ENCODE measurements around the gene PBX4. TPM values are rescaled to one million over a fixed set of nuclear protein-coding genes. Genes with fewer than 3 reads are reported as not detected.

The PBX4 gene
- total RNA-seq, 1 experiment from 2014 or later, result 2.0 TPM

DNA sequence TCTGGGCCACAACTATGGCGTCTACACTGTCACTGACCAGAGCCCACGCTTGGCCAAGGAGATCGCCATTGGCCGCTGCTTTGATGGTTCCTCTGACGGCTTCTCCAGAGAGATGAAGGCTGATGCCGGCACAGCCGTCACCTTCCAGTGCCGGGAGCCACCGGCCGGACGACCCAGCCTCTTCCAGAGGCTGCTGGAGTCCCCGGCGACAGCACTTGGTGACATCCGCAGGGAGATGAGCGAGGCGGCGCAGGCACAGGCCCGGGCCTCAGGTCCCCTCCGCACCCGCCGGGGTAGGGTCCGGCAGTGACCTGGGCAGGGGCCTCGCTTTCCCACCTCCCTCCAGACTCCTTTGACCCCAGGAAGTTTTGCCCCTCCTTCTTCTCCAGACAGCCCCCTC lies 72.8 kb downstream of the PBX4 start:
- DNase-seq (ENCODE audit: low read depth in 1 of 2, low spot score in 2 of 2), result no peak
- no peaks in the 10 kb centered on the region for H3K36me3 ChIP-seq
- H3K9me3 ChIP-seq (replicated peaks), result no peaks in the 10 kb centered on the region; the same call in 1 of the 2 replicates
- no peaks in the 10 kb centered on the region; the same call in 1 of the 2 replicates for H3K4me1 ChIP-seq (replicated peaks)
- H3K27ac ChIP-seq, result no peak overlapping the region
- H3K27me3 ChIP-seq (replicated peaks), result no peaks in the 10 kb centered on the region; the same call in 1 of the 2 replicates
- H3K4me3 ChIP-seq, result no peak overlapping the region

- Histone ChIP-seq H3K27me3 (replicated peaks) (no peaks in the 10 kb centered on the region; the same call in 1 of the 2 replicates), H3K36me3 (no peaks in the 10 kb centered on the region), H3K27ac (no peak overlapping the region), H3K4me3 (no peak overlapping the region), H3K4me1 (replicated peaks) (no peaks in the 10 kb centered on the region; the same call in 1 of the 2 replicates), H3K9me3 (replicated peaks) (no peaks in the 10 kb centered on the region; the same call in 1 of the 2 replicates)
- DNase-seq (ENCODE audit: low read depth in 1 of 2, low spot score in 2 of 2), result no peak
Observed at GRCh38 chr19:19544954-19545591, 73.4 kb downstream of the PBX4 start.

- no peak for DNase-seq (ENCODE audit: low read depth in 1 of 2, low spot score in 2 of 2)
Observed at GRCh38 chr19:19544257-19544953, 74.1 kb downstream of the PBX4 start.

DNA sequence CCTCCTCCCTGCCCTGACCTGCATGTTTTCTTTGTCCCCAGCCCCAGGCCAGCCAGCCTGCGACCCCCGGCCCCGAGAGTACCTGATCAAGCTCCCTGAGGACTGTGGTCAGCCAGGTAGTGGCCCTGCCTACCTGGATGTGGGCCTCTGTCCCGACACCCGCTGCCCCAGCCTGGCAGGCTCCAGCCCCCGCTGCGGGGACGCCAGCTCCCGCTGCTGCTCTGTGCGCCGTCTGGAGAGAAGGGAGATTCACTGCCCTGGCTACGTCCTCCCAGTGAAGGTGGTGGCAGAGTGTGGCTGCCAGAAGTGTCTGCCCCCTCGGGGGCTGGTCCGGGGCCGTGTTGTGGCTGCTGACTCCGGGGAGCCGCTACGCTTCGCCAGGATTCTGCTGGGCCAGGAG lies 74.8 kb downstream of the PBX4 start:
- Histone ChIP-seq H3K4me1 (replicated peaks) (no peaks in the 10 kb centered on the region; the same call in 1 of the 2 replicates), H3K9me3 (replicated peaks) (no peaks in the 10 kb centered on the region; the same call in 1 of the 2 replicates), H3K36me3 (no peaks in the 10 kb centered on the region), H3K4me3 (no peak overlapping the region), H3K27ac (no peak overlapping the region), H3K27me3 (replicated peaks) (no peaks in the 10 kb centered on the region)
- DNase-seq (ENCODE audit: low read depth in 1 of 2, low spot score in 2 of 2), result no peak

More at GRCh38 chr19:19544257-19544953, 74.1 kb downstream of the PBX4 start:
- H3K4me3 ChIP-seq, result no peak overlapping the region
- H3K36me3 ChIP-seq, result no peaks in the 10 kb centered on the region
- H3K9me3 ChIP-seq (replicated peaks), result no peaks in the 10 kb centered on the region; the same call in 1 of the 2 replicates
- no peaks in the 10 kb centered on the region; the same call in 1 of the 2 replicates for H3K27me3 ChIP-seq (replicated peaks)
- no peaks in the 10 kb centered on the region; the same call in 1 of the 2 replicates for H3K4me1 ChIP-seq (replicated peaks)
- no peak overlapping the region for H3K27ac ChIP-seq

DNA sequence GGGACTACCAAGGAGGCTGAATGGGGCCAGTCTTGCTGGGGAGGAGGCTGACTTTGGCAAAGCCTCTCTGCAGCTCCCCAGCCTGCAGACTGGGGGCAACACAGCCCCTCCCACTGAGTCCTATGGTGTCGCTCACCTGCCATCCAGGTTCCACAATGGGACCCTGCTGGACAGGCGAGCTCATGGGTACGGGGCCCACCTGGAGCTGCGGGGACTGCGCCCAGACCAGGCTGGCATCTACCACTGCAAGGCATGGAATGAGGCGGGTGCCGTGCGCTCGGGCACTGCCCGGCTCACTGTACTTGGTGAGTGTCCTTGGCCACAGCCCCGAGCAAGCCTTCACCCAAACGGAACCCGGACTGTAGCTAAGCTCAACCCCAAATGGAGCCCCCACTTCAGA lies 75.4 kb downstream of the PBX4 start:
- peaks cover 2% of the 10 kb centered on the region; the same call in 1 of the 2 replicates for H3K4me1 ChIP-seq (replicated peaks)
- H3K4me3 ChIP-seq, result no peak overlapping the region
- DNase-seq (ENCODE audit: low read depth in 1 of 2, low spot score in 2 of 2), result no peak
- no peak overlapping the region for H3K27ac ChIP-seq
- no peaks in the 10 kb centered on the region; the same call in 1 of the 2 replicates for H3K27me3 ChIP-seq (replicated peaks)
- H3K36me3 ChIP-seq, result no peaks in the 10 kb centered on the region
- H3K9me3 ChIP-seq (replicated peaks), result no peaks in the 10 kb centered on the region; the same call in 1 of the 2 replicates

- Histone ChIP-seq H3K9me3 (replicated peaks) (no peaks in the 10 kb centered on the region; the same call in 1 of the 2 replicates), H3K4me3 (no peak overlapping the region), H3K27ac (no peak overlapping the region), H3K36me3 (no peaks in the 10 kb centered on the region), H3K27me3 (replicated peaks) (no peaks in the 10 kb centered on the region; the same call in 1 of the 2 replicates), H3K4me1 (replicated peaks) (peaks cover 3% of the 10 kb centered on the region; the same call in 1 of the 2 replicates)
- no peak for DNase-seq (ENCODE audit: low read depth in 1 of 2, low spot score in 2 of 2)
Observed at GRCh38 chr19:19542507-19542906, 76.0 kb downstream of the PBX4 start.

DNA sequence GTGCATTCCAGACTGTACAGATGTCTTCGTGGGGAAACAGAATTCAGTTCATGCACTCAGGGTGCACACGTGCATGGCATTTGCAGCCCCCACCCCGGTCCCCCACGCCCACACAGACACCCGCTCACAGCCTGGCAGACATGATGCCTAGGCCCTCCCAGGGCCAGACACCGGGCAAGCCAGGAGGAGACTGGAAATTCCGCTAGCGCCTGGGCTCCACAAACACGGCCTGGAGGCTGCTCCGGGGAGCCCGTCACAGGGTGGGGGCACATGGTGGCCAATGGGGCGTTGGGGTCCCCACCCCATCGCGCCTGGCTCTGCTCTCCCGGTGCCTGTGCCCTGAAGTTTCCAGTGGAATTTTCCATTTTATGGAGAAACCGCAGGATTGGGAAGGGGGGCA lies 76.9 kb downstream of the PBX4 start:
- Histone ChIP-seq H3K27ac (no peak overlapping the region), H3K36me3 (no peaks in the 10 kb centered on the region), H3K9me3 (replicated peaks) (no peaks in the 10 kb centered on the region; the same call in 1 of the 2 replicates), H3K4me3 (no peak overlapping the region), H3K27me3 (replicated peaks) (no peaks in the 10 kb centered on the region; the same call in 1 of the 2 replicates), H3K4me1 (replicated peaks) (peaks cover 3% of the 10 kb centered on the region; the same call in 1 of the 2 replicates)
- no peak for DNase-seq (ENCODE audit: low read depth in 1 of 2, low spot score in 2 of 2)

DNA sequence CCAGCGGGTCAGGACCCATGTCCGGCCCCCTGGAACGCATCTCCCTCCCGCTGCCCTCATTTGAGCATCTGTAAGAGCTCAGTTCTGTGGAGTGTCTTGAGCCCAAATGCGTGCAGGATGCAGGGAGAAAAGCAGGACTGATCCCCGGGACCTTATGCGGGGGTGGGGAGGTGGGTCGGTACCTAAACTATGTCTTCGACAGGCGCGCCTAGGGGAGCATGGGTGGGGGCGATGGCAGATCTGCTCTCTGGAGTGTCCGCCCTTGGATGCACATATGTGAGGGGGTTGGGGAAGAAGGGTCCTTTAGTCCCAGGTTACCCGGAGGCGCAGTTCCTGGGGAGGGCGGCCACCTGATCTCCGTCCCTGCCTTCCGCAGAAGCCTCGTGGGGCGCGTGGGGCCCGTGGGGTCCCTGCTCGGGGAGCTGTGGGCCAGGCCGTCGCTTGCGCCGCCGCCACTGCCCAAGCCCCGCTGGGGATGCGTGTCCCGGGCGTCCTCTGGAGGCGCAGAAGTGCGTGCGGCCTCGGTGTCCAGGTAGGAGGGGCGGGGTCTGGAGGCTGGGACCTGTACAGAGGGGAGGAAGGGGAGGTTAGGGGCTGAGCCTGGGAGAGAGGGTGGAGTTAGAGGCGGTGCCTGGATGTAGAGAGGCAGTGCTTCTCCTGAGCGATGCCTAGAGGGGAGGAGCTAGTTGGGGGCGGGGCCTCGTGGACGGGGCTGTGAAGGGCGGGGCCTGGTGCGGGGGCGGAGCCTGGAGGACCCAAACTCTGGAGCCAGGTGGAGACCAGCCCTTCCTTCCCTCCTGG lies 77.6 kb downstream of the PBX4 start:
- Histone ChIP-seq H3K27me3 (replicated peaks) (no peaks in the 10 kb centered on the region; the same call in 1 of the 2 replicates), H3K4me3 (no peak overlapping the region), H3K27ac (no peak overlapping the region), H3K36me3 (no peaks in the 10 kb centered on the region), H3K9me3 (replicated peaks) (no peaks in the 10 kb centered on the region; the same call in 1 of the 2 replicates), H3K4me1 (replicated peaks) (peaks cover 3% of the 10 kb centered on the region; the same call in 1 of the 2 replicates)
- no peak for DNase-seq (ENCODE audit: low read depth in 1 of 2, low spot score in 2 of 2)

GRCh38 chr19:19540064-19540714 lies 78.3 kb downstream of the PBX4 start:
- Histone ChIP-seq H3K4me1 (replicated peaks) (peaks cover 3% of the 10 kb centered on the region; the same call in 1 of the 2 replicates), H3K9me3 (replicated peaks) (no peaks in the 10 kb centered on the region; the same call in 1 of the 2 replicates), H3K27ac (no peak overlapping the region), H3K27me3 (replicated peaks) (no peaks in the 10 kb centered on the region; the same call in 1 of the 2 replicates), H3K36me3 (no peaks in the 10 kb centered on the region), H3K4me3 (no peak overlapping the region)
- no peak for DNase-seq (ENCODE audit: low read depth in 1 of 2, low spot score in 2 of 2)

DNA sequence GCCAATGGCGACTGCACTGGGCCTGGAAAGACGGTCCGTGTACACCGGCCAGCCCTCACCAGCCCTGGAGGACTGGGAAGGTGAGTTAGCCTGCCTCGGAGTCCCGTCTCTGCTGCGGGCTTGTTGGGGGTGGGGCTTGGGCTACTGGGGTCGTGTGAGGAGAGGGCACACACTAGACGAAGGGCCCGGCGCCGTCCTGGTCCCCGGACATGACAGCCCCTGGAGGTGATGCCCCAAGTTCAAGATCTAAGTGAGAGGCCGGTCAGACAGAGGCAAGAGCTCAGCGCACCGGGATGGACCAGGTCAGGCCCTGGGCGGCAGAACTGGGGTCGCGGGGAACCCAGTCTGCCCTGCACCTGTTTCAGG lies 78.8 kb downstream of the PBX4 start:
- DNase-seq (ENCODE audit: low read depth in 1 of 2, low spot score in 2 of 2), result no peak
- Histone ChIP-seq H3K27me3 (replicated peaks) (no peaks in the 10 kb centered on the region; the same call in 1 of the 2 replicates), H3K36me3 (no peaks in the 10 kb centered on the region), H3K4me1 (replicated peaks) (peaks cover 3% of the 10 kb centered on the region; the same call in 1 of the 2 replicates), H3K27ac (no peak overlapping the region), H3K9me3 (replicated peaks) (no peaks in the 10 kb centered on the region; the same call in 1 of the 2 replicates), H3K4me3 (no peak overlapping the region)

- H3K4me1 ChIP-seq (replicated peaks), result peaks cover 3% of the 10 kb centered on the region; the same call in 1 of the 2 replicates
- H3K36me3 ChIP-seq, result no peaks in the 10 kb centered on the region
- H3K9me3 ChIP-seq (replicated peaks), result no peaks in the 10 kb centered on the region; the same call in 1 of the 2 replicates
- H3K27ac ChIP-seq, result no peak overlapping the region
- H3K4me3 ChIP-seq, result no peak overlapping the region
- no peak for DNase-seq (ENCODE audit: low read depth in 1 of 2, low spot score in 2 of 2)
- H3K27me3 ChIP-seq (replicated peaks), result no peaks in the 10 kb centered on the region; the same call in 1 of the 2 replicates
Observed at GRCh38 chr19:19538785-19539166, 79.7 kb downstream of the PBX4 start.

- H3K4me3 ChIP-seq, result no peak within 1 kb of the TSS
- no peak for DNase-seq (ENCODE audit: low read depth in 1 of 2, low spot score in 2 of 2)
- no peaks in the 10 kb centered on the region; the same call in 1 of the 2 replicates for H3K9me3 ChIP-seq (replicated peaks)
- H3K27me3 ChIP-seq (replicated peaks), result no peaks in the 10 kb centered on the region; the same call in 1 of the 2 replicates
- H3K4me1 ChIP-seq (replicated peaks), result peaks cover 3% of the 10 kb centered on the region; the same call in 1 of the 2 replicates
- no peaks in the 10 kb centered on the region for H3K36me3 ChIP-seq
- H3K27ac ChIP-seq, result no peak within 1 kb of the TSS
Observed at GRCh38 chr19:19538061-19538784, 80.3 kb downstream of the PBX4 start, which contains the start of gene CILP2. Gene CILP2 (plus strand): TSS chr19:19538265. CDS start chr19:19538350, 85 bp downstream.

Data from SJSA1 (cell line).